MM.1S (cell line): ENCODE measurements around the gene CARHSP1.
A peak's percentile ranks its signal among the peaks of the same experiment; 100 is the strongest.
"Not testable (repeated sequence)": the region's sequence is repeated elsewhere in the genome, so short reads cannot be mapped to it uniquely, and the experiment has no call there.

Experiments used
- DNase-seq: peaks from one replicate; pipeline ENCODE4 v3.0.0-alpha.2; 2015
- H2AFZ ChIP-seq: fragments of 300-600 bp; sonication (generic); 2 replicates; pipeline ENCODE4 v1.6.0; 2016; ENCODE audit warnings: antibody characterized with exemption, low read length
- H3F3A ChIP-seq: fragments of 300-600 bp; sonication (generic); 2 replicates; pipeline ENCODE4 v1.6.1; 2016; ENCODE audit warnings: mild to moderate bottlenecking, antibody characterized with exemption, low read length, moderate library complexity, mixed read lengths; ENCODE audit not compliant: insufficient read depth
- H3K27ac ChIP-seq: fragments of 300-600 bp; sonication (generic); 2 replicates; pipeline ENCODE4 v1.5.1; 2016; ENCODE audit warnings: mild to moderate bottlenecking, low read length
- H3K27me3 ChIP-seq: fragments of 300-600 bp; sonication (generic); replicated peaks from 2 replicates; pipeline ENCODE4 v1.6.0; 2016; ENCODE audit warnings: low read length; ENCODE audit not compliant: insufficient read depth
- H3K36me3 ChIP-seq: fragments of 300-600 bp; sonication (generic); replicated peaks from 2 replicates; pipeline ENCODE4 v1.6.1; 2016; ENCODE audit warnings: mild to moderate bottlenecking, low read length, mixed read lengths; ENCODE audit not compliant: insufficient read depth
- H3K4me1 ChIP-seq: fragments of 300-600 bp; sonication (generic); 2 replicates; pipeline ENCODE4 v1.6.1; 2016; ENCODE audit warnings: low read length, mixed read lengths
- H3K4me2 ChIP-seq: fragments of 300-600 bp; sonication (generic); 2 replicates; pipeline ENCODE4 v1.6.0; 2016; ENCODE audit warnings: low read depth, low read length
- H3K4me3 ChIP-seq: fragments of 300-600 bp; sonication (generic); 2 replicates; pipeline ENCODE4 v1.5.1; 2016; ENCODE audit warnings: low read length, mixed read lengths
- H3K79me2 ChIP-seq: fragments of 300-600 bp; sonication (generic); 2 replicates; pipeline ENCODE4 v1.6.1; 2016; ENCODE audit warnings: mixed run types, low read length, mixed read lengths
- H3K9ac ChIP-seq: fragments of 300-600 bp; sonication (generic); 2 replicates; pipeline ENCODE4 v1.6.1; 2016; ENCODE audit warnings: low read length, mixed read lengths
- H3K9me2 ChIP-seq: fragments of 300-600 bp; sonication (generic); replicated peaks from 2 replicates; pipeline ENCODE4 v1.6.1; 2016; ENCODE audit warnings: mild to moderate bottlenecking, low read length, mixed read lengths; ENCODE audit not compliant: insufficient read depth
- H3K9me3 ChIP-seq: fragments of 300-600 bp; sonication (generic); replicated peaks from 2 replicates; pipeline ENCODE4 v1.6.1; 2016; ENCODE audit warnings: mild to moderate bottlenecking, low read length, mixed read lengths; ENCODE audit not compliant: insufficient read depth
- H4K20me1 ChIP-seq: fragments of 300-600 bp; sonication (generic); 2 replicates; pipeline ENCODE4 v1.6.1; 2016; ENCODE audit warnings: mild to moderate bottlenecking, low read length, moderate library complexity, mixed read lengths; ENCODE audit not compliant: insufficient read depth
- CTCF ChIP-seq: fragments of 300-600 bp; sonication (generic); IDR thresholded peaks from 2 replicates; pipeline ENCODE4 v1.5.1; 2016; ENCODE audit warnings: antibody characterized with exemption, low read length, mixed read lengths
- EZH2 ChIP-seq: fragments of 300-600 bp; sonication (generic); optimal IDR thresholded peaks from 2 replicates; pipeline ENCODE3; 2017; ENCODE audit warnings: low read depth, mild to moderate bottlenecking, antibody characterized with exemption, low read length, mixed read lengths
- EZH2phosphoT487 ChIP-seq: fragments of 300-600 bp; sonication (generic); IDR thresholded peaks from 2 replicates; pipeline ENCODE4 v1.6.1; 2018; ENCODE audit warnings: antibody characterized with exemption, low read length

The CARHSP1 gene

GRCh38 chr16:8868416-8869211 is at the start of gene CARHSP1:
Gene CARHSP1, minus strand, starts transcription at chr16:8869006. Its CDS starts 9,678 bp downstream, at chr16:8859328.
- Histone ChIP-seq H3K4me3 (peak within 1 kb of the TSS; percentile 73), H2AFZ (peak within 1 kb of the TSS; percentile 89), H3K27me3 (no peaks in the 10 kb centered on the region), H3K9ac (peak within 1 kb of the TSS; percentile 80), H3K4me1 (no peaks in the 10 kb centered on the region; the same call in 1 of the 2 replicates), H3K27ac (peak within 1 kb of the TSS; percentile 78), H4K20me1 (no peaks in the 10 kb centered on the region; the same call in 1 of the 2 replicates), H3F3A (peaks cover 7% of the 10 kb centered on the region; the same call in 1 of the 2 replicates), H3K79me2 (peaks cover 46% of the 10 kb centered on the region), H3K36me3 (no peaks in the 10 kb centered on the region), H3K9me2 (no peaks in the 10 kb centered on the region), H3K4me2 (peak within 1 kb of the TSS; percentile 92), H3K9me3 (no peaks in the 10 kb centered on the region)
- peak; percentile 95 for DNase-seq
- TF ChIP-seq CTCF, result no peak
- TF ChIP-seq EZH2phosphoT487, result no peak
- TF ChIP-seq EZH2, result no peak

- H3K36me3 ChIP-seq, result peaks cover 31% of the 10 kb centered on the region
- DNase-seq, H3K4me3 ChIP-seq, H3K27me3 ChIP-seq, H3K9me2 ChIP-seq, H3K27ac ChIP-seq, H3K4me2 ChIP-seq, H3K9ac ChIP-seq, H3K4me1 ChIP-seq, H2AFZ ChIP-seq, H3F3A ChIP-seq, H3K9me3 ChIP-seq: not testable (repeated sequence)
- H4K20me1 ChIP-seq, result peaks cover 18% of the 10 kb centered on the region
- peaks cover 99% of the 10 kb centered on the region for H3K79me2 ChIP-seq
Measured at GRCh38 chr16:8917336-8917735, 48.5 kb upstream of the CARHSP1 start.

- no peaks in the 10 kb centered on the region for H3K27me3 ChIP-seq
- no peak overlapping the region for H3K4me2 ChIP-seq
- no peaks in the 10 kb centered on the region for H3K4me1 ChIP-seq
- H3K9me3 ChIP-seq, result no peaks in the 10 kb centered on the region
- H3K9ac ChIP-seq, result no peak overlapping the region
- peaks cover 16% of the 10 kb centered on the region for H4K20me1 ChIP-seq
- H2AFZ ChIP-seq, result no peak overlapping the region
- no peak for DNase-seq
- no peak for TF ChIP-seq CTCF
- TF ChIP-seq EZH2phosphoT487, result no peak
- TF ChIP-seq EZH2, result no peak
- no peaks in the 10 kb centered on the region for H3F3A ChIP-seq
- H3K4me3 ChIP-seq, result no peak overlapping the region
- peaks cover 99% of the 10 kb centered on the region for H3K79me2 ChIP-seq
- no peak overlapping the region for H3K27ac ChIP-seq
- H3K36me3 ChIP-seq, result peaks cover 32% of the 10 kb centered on the region
- no peaks in the 10 kb centered on the region for H3K9me2 ChIP-seq
Measured at GRCh38 chr16:8916541-8917225, 47.9 kb upstream of the CARHSP1 start.
